ENCODE data around the gene SPAG7.
A peak's percentile ranks its signal among the peaks of the same experiment; 100 is the strongest.

SPAG7 gene, protein sequence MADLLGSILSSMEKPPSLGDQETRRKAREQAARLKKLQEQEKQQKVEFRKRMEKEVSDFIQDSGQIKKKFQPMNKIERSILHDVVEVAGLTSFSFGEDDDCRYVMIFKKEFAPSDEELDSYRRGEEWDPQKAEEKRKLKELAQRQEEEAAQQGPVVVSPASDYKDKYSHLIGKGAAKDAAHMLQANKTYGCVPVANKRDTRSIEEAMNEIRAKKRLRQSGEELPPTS

DNA sequence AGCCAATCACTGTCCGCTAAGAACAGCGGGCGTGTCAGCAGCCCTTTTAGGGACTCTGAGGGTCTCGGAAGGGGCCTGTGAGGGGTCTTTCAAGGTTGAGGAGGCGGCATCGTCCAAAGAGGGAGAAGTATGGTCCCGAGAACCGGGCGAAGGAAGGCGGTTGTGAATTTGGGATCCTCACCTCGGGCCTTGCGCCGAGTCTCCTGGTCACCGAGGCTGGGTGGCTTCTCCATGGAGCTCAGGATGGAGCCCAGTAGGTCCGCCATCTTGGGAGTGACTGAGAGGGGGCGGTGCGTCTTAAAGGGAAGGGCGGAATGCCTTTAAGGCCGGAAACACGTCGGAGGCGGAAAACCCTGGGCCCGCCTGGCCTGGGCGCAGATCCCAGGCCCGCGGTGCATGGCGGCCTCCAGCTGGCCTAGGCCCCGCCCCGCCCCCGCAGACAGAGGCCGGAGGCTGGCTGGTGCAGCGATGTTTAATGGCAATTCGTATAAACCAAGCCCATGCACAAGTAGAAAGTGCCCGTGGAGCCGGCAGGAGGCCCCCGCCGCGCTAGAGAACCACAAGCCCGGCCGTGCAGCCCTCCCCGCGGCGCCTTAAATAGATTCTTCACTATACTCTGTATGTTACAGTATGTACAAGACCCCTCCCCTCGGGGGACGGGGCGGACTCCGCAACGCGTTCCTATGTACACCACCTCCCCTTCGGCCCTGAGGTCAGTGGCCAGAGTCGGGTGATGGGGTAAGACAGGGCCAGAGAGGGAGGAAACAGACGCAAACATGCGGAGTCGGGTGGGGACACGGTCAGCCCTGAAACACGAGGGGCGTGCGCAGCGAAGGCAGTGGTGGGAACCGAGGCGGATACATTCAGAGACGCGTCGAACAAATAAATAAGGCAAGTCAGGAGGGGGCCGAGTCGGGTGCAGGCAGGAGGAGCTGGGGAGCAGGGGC lies at the start of gene SPAG7:
SPAG7 (minus strand) TSS at position 279 of the 947 bp plus-strand sequence; CDS start at position 266, 13 bp downstream.
- peak within 1 kb of the TSS; percentile 91 for H3K27ac ChIP-seq
- peak within 1 kb of the TSS; percentile 65 for H3K4me3 ChIP-seq (ENCODE audit: low read depth, low read length)
- H3K9me3 ChIP-seq (ENCODE audit: severe bottlenecking), result no peaks in the 10 kb centered on the region
- TF ChIP-seq, protein P1, sequence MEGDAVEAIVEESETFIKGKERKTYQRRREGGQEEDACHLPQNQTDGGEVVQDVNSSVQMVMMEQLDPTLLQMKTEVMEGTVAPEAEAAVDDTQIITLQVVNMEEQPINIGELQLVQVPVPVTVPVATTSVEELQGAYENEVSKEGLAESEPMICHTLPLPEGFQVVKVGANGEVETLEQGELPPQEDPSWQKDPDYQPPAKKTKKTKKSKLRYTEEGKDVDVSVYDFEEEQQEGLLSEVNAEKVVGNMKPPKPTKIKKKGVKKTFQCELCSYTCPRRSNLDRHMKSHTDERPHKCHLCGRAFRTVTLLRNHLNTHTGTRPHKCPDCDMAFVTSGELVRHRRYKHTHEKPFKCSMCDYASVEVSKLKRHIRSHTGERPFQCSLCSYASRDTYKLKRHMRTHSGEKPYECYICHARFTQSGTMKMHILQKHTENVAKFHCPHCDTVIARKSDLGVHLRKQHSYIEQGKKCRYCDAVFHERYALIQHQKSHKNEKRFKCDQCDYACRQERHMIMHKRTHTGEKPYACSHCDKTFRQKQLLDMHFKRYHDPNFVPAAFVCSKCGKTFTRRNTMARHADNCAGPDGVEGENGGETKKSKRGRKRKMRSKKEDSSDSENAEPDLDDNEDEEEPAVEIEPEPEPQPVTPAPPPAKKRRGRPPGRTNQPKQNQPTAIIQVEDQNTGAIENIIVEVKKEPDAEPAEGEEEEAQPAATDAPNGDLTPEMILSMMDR (IDR thresholded peaks at IDR 0.05; ENCODE audit: low read depth, low read length), result no peak
- H3K27me3 ChIP-seq (ENCODE audit: insufficient read depth, low read depth, severe bottlenecking), result no peaks in the 10 kb centered on the region
- DNase-seq, result peak; percentile 93
- peaks cover 32% of the 10 kb centered on the region for H3K36me3 ChIP-seq

DNA sequence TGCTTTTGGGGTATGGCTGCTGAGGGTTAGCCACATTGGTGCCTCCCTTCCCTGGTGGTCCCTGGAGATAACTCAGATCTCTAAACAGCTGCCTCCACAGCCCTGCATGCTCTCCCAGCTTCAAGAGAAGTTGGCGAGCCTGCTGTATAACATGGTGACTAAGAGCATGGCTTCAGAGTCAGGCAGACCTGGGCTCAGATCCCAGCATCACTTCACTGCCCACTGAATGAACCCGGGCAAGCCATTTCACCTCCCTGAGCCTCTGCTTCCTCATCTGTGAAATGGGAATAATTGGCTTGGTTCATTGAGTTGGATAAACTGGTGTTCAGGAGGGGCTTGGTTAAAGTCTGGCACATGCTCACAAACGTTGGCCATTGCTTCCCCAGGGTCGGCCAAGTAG lies 46.7 kb upstream of the SPAG7 start:
- no peak for DNase-seq
- no peaks in the 10 kb centered on the region for H3K27me3 ChIP-seq (ENCODE audit: insufficient read depth, low read depth, severe bottlenecking)
- H3K36me3 ChIP-seq, result peaks cover 38% of the 10 kb centered on the region
- TF ChIP-seq, protein P1 (IDR thresholded peaks at IDR 0.05; ENCODE audit: low read depth, low read length), result no peak
- no peak overlapping the region for H3K4me3 ChIP-seq (ENCODE audit: low read depth, low read length)
- H3K9me3 ChIP-seq (ENCODE audit: severe bottlenecking), result no peaks in the 10 kb centered on the region
- H3K27ac ChIP-seq, result no peak overlapping the region

DNA sequence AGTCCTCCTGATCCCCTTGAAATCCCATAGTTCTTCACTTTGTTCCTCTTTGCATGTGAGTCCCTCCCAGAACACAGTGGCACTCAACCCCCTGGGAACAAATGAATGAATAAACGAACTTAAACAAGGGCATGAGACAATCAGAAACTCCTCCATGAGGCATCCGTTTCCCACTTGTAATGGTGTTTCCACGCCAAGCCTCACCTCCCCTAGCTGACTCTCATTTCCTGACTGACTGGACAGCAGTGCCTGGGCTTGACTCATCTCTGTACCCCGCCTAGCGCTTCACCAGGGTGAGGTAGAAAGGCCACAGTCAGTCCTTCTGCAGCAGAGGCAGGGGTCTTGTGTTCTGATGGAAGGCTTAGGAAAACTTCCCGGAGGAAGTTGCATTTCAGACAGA lies 44.3 kb upstream of the SPAG7 start:
- Histone ChIP-seq H3K36me3 (peaks cover 52% of the 10 kb centered on the region), H3K27ac (no peak overlapping the region), H3K27me3 (ENCODE audit: insufficient read depth, low read depth, severe bottlenecking) (no peaks in the 10 kb centered on the region), H3K9me3 (ENCODE audit: severe bottlenecking) (no peaks in the 10 kb centered on the region), H3K4me3 (ENCODE audit: low read depth, low read length) (no peak overlapping the region)
- no peak for DNase-seq
- TF ChIP-seq, protein P1 (IDR thresholded peaks at IDR 0.05; ENCODE audit: low read depth, low read length), result no peak

DNA sequence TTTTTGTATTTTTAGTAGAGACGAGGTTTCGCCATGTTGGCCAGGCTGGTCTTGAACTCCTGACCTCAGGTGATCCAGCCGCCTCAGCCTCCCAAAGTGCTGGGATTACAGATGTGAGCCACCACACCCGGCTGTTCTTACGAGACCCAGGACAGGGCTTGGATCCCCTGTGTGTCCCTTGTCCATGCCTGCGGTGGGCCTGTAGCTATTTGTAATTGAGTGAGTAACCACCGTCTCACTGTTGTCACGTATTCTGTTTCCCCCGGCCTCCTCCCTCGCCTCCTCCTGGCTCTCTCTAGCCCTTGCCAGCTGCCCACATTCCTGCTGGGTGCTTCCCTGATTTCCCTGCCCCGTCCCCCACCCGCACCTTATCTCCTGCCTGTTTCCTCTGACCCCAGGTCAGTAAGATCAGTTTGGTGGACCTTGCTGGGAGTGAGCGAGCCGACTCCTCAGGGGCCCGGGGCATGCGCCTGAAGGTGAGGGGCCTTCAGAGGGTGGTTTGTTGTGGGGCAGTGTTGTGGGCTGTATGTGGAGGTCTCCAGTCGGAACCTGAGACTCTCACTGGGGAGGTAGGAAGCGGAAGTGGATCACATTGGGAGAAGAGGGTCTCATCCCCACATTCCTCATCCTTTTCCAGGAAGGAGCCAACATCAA lies 35.7 kb upstream of the SPAG7 start:
- no peak overlapping the region for H3K4me3 ChIP-seq (ENCODE audit: low read depth, low read length)
- H3K27ac ChIP-seq, result no peak overlapping the region
- no peak for DNase-seq
- H3K27me3 ChIP-seq (ENCODE audit: insufficient read depth, low read depth, severe bottlenecking), result no peaks in the 10 kb centered on the region
- no peaks in the 10 kb centered on the region for H3K9me3 ChIP-seq (ENCODE audit: severe bottlenecking)
- TF ChIP-seq, protein P1 (IDR thresholded peaks at IDR 0.05; ENCODE audit: low read depth, low read length), result no peak
- H3K36me3 ChIP-seq, result peaks cover 72% of the 10 kb centered on the region

DNA sequence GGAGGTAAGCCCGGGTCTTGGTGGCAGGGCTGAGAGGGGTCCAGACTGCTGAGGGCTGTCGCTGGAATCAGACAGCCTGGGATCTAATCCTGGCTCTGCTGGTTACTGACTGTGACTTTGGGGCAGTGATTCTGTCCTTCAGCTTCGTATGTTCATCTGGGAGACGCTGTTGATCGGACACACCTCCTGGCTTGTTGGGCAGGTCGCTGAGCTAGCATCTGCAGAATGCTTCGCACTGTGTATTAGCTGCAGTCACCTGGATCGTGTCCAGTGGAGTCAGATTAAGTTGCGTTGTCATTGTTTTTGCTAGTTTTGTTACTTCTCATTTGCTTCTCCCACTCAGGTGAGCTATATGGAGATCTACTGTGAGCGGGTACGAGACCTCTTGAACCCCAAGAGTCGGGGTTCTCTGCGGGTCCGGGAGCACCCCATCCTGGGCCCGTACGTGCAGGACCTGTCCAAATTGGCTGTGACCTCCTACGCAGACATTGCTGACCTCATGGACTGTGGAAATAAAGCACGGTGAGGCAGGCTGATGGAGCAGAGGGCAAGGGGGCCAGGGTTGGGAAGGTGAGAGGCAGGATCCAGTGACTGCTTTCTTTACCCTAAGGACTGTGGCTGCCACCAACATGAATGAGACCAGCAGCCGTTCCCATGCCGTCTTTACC lies 34.6 kb upstream of the SPAG7 start:
- TF ChIP-seq, protein P1 (IDR thresholded peaks at IDR 0.05; ENCODE audit: low read depth, low read length), result no peak
- peaks cover 62% of the 10 kb centered on the region for H3K36me3 ChIP-seq
- no peak for DNase-seq
- no peak overlapping the region for H3K27ac ChIP-seq
- no peaks in the 10 kb centered on the region for H3K27me3 ChIP-seq (ENCODE audit: insufficient read depth, low read depth, severe bottlenecking)
- H3K4me3 ChIP-seq (ENCODE audit: low read depth, low read length), result no peak overlapping the region
- no peaks in the 10 kb centered on the region for H3K9me3 ChIP-seq (ENCODE audit: severe bottlenecking)
